HepG2 (cell line): ENCODE measurements around the gene FAM83G. TPM values are rescaled to one million over a fixed set of nuclear protein-coding genes. Genes with fewer than 3 reads are reported as not detected.

Source experiments
- CERS6 ChIP-seq: sonication (generic); formaldehyde crosslinking; IDR thresholded peaks from 2 replicates; pipeline ENCODE4 v1.5.0; 2020; ENCODE audit warnings: missing genetic modification reagents
- ELK4 ChIP-seq: sonication (generic); formaldehyde crosslinking; IDR thresholded peaks from 2 replicates; pipeline ENCODE4 v1.9.0; 2021; ENCODE audit warnings: missing genetic modification reagents, borderline replicate concordance
- FOXA1 ChIP-seq, 2 experiments: fragments of 450-650 bp in 1 of 2; sonication (generic) in 1 of 2; formaldehyde crosslinking in 1 of 2; IDR thresholded peaks; 2 replicates each; pipeline versions ENCODE4 v1.4.0 to v1.6.1; 2016 to 2020; ENCODE audit warnings: missing genetic modification reagents in 1 of 2
- HOXA7 ChIP-seq: sonication (generic); formaldehyde crosslinking; IDR thresholded peaks from 2 replicates; pipeline ENCODE4 v1.8.1; 2022; ENCODE audit warnings: mild to moderate bottlenecking, missing genetic modification reagents, moderate library complexity
- MED1 ChIP-seq: sonication (generic); formaldehyde crosslinking; IDR thresholded peaks from 2 replicates; pipeline ENCODE4 v1.4.0; 2020; ENCODE audit warnings: missing genetic modification reagents
- MTA3 ChIP-seq: sonication (generic); formaldehyde crosslinking; IDR thresholded peaks from 2 replicates; pipeline ENCODE4 v1.4.0; 2020; ENCODE audit warnings: missing genetic modification reagents
- RBM39 ChIP-seq: fragments of 200-400 bp; formaldehyde crosslinking; IDR thresholded peaks from one replicate; pipeline ENCODE4 v1.6.1; 2018; ENCODE audit warnings: antibody characterized with exemption, mild to moderate bottlenecking, low read depth, low read length; ENCODE audit not compliant: poor library complexity, severe bottlenecking
- RCOR2 ChIP-seq: IDR thresholded peaks from 2 replicates; pipeline ENCODE4 v1.6.1; 2016; ENCODE audit warnings: missing biosample characterization, missing genetic modification reagents
- SAP130 ChIP-seq: IDR thresholded peaks from 2 replicates; pipeline ENCODE4 v1.6.1; 2016; ENCODE audit warnings: low read depth
- SMAD3 ChIP-seq: sonication (generic); formaldehyde crosslinking; IDR thresholded peaks from 2 replicates; pipeline ENCODE4 v1.4.0; 2020; ENCODE audit warnings: missing genetic modification reagents
- SRSF1 ChIP-seq: fragments of 200-400 bp; formaldehyde crosslinking; optimal IDR thresholded peaks from 2 replicates; pipeline ENCODE3; 2017; ENCODE audit warnings: mild to moderate bottlenecking, low read depth, low read length, moderate library complexity
- ZBED4 ChIP-seq: sonication (generic); formaldehyde crosslinking; IDR thresholded peaks from 2 replicates; pipeline ENCODE4 v1.4.0; 2020; ENCODE audit warnings: missing genetic modification reagents, borderline replicate concordance
- ZC3H13 ChIP-seq: sonication (generic); formaldehyde crosslinking; IDR thresholded peaks from 2 replicates; pipeline ENCODE4 v1.8.1; 2023; ENCODE audit warnings: mild to moderate bottlenecking, missing genetic modification reagents, moderate library complexity
- ZFX ChIP-seq: sonication (generic); formaldehyde crosslinking; IDR thresholded peaks from 2 replicates; pipeline ENCODE4 v1.4.0; 2020; ENCODE audit warnings: mild to moderate bottlenecking, low read depth, missing genetic modification reagents, moderate library complexity
- ZFY ChIP-seq: sonication (generic); formaldehyde crosslinking; IDR thresholded peaks from 2 replicates; pipeline ENCODE4 v1.4.0; 2020; ENCODE audit warnings: missing genetic modification reagents
- ZNF12 ChIP-seq: sonication (generic); formaldehyde crosslinking; IDR thresholded peaks from 2 replicates; pipeline ENCODE4 v1.5.0; 2020; ENCODE audit warnings: missing genetic modification reagents
- ZNF703 ChIP-seq: sonication (generic); formaldehyde crosslinking; IDR thresholded peaks from 2 replicates; pipeline ENCODE4 v1.5.1; 2020; ENCODE audit warnings: missing genetic modification reagents, mild to moderate bottlenecking, moderate library complexity, borderline replicate concordance
- ZNF768 ChIP-seq: sonication (generic); formaldehyde crosslinking; IDR thresholded peaks from 2 replicates; pipeline ENCODE4 v1.4.0; 2020; ENCODE audit warnings: missing genetic modification reagents
- ZSCAN9 ChIP-seq: IDR thresholded peaks from 2 replicates; pipeline ENCODE4 v1.6.1; 2016; ENCODE audit warnings: borderline replicate concordance
- polyA plus RNA-seq, 8 experiments: library from polyadenylated mRNA; depleted of rRNA in 3 of 8; stranded (reverse) in 7 of 8; unstranded in 1 of 8; fragments of >200 nt; fragmentation: Illumina TruSeq in 4 of 8; extraction: Trizol in 4 of 8; gene quantifications; 2 replicates each; pipeline versions ENCODE4 v1.2.1 to v1.2.3, GENCODE V29; 2011 to 2016; ENCODE audit warnings: low read depth in 4 of 8, missing spikeins in 1 of 8, mixed read lengths in 1 of 8; ENCODE audit not compliant: insufficient read depth in 1 of 8
- total RNA-seq, 5 experiments: library from RNA; depleted of rRNA; stranded (reverse); fragments of >200 nt; fragmentation: Illumina TruSeq; extraction: Trizol; gene quantifications; 2 replicates each; pipeline ENCODE4 v1.2.3, GENCODE V29; 2016; ENCODE audit warnings: low read depth in 1 of 5
- TF ChIP-seq, protein P1 (sequence below), 2 experiments: sonication (generic) in 1 of 2; formaldehyde crosslinking in 1 of 2; IDR thresholded peaks; 2 replicates each; pipeline versions ENCODE4 v1.4.0 to v1.6.1; 2018 to 2020; ENCODE audit warnings: missing genetic modification reagents in 2 of 2, borderline replicate concordance in 1 of 2, low read depth in 1 of 2, mild to moderate bottlenecking in 1 of 2, missing biosample characterization in 1 of 2

Gene FAM83G
- total and polyA plus RNA-seq, 2 of the 13 experiments (the other 11 are each of a cell fraction or from before 2014, with no cell fraction given) = 13.7 to 18.6 TPM

- peak; percentile 81 for TF ChIP-seq ZFX
- TF ChIP-seq CERS6 (CRISPR knock-in tag) = no peak
- no peak for TF ChIP-seq MTA3 (CRISPR knock-in tag)
- TF ChIP-seq ZFY (CRISPR knock-in tag) = peak; percentile 84
- TF ChIP-seq RBM39 = peak; percentile 3
- TF ChIP-seq ZBED4 (CRISPR knock-in tag) = peak; percentile 62; the same call in 1 of the 2 replicates
- no peak for TF ChIP-seq SRSF1
- TF ChIP-seq MED1 (CRISPR knock-in tag) = peak; percentile 52; the same call in 1 of the 2 replicates
- TF ChIP-seq ZNF768 (CRISPR knock-in tag) = peak; percentile 42; the same call in 1 of the 2 replicates
- 0 out of 2 replicates have a peak, but pooled peaks have one; percentile 24 for TF ChIP-seq ZC3H13 (CRISPR knock-in tag)
- TF ChIP-seq ZSCAN9 (CRISPR knock-in tag) = peak; percentile 39; the same call in 1 of the 2 replicates
- TF ChIP-seq FOXA1 (IDR thresholded peaks at IDR 0.05) = no peak
- TF ChIP-seq FOXA1 (CRISPR knock-in tag; IDR thresholded peaks at IDR 0.05) = no peak
- TF ChIP-seq SAP130 (CRISPR knock-in tag) = peak; percentile 63
- TF ChIP-seq ZNF703 (CRISPR knock-in tag) = 0 out of 2 replicates have a peak, but pooled peaks have one; percentile 45
- no peak for TF ChIP-seq HOXA7 (CRISPR knock-in tag)
- TF ChIP-seq SMAD3 = 0 out of 2 replicates have a peak, but pooled peaks have one; percentile 21
- TF ChIP-seq, protein P1, sequence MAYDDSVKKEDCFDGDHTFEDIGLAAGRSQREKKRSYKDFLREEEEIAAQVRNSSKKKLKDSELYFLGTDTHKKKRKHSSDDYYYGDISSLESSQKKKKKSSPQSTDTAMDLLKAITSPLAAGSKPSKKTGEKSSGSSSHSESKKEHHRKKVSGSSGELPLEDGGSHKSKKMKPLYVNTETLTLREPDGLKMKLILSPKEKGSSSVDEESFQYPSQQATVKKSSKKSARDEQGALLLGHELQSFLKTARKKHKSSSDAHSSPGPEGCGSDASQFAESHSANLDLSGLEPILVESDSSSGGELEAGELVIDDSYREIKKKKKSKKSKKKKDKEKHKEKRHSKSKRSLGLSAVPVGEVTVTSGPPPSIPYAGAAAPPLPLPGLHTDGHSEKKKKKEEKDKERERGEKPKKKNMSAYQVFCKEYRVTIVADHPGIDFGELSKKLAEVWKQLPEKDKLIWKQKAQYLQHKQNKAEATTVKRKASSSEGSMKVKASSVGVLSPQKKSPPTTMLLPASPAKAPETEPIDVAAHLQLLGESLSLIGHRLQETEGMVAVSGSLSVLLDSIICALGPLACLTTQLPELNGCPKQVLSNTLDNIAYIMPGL (CRISPR knock-in tag; IDR thresholded peaks at IDR 0.05; ENCODE audit: borderline replicate concordance in 1 of 2, low read depth in 1 of 2) = peak; percentile 11 to 13; a peak in 2 of 4 replicates
- TF ChIP-seq RCOR2 (CRISPR knock-in tag) = no peak
- no peak for TF ChIP-seq ZNF12 (CRISPR knock-in tag)
- no peak for TF ChIP-seq ELK4 (CRISPR knock-in tag)
Observed at GRCh38 chr17:19003543-19004420, 782 bp downstream of the FAM83G start (continued).
